ENCODE measurements around the gene ARHGEF16. TPM values are rescaled to one million over a fixed set of nuclear protein-coding genes. Genes with fewer than 3 reads are reported as not detected.
A peak's percentile ranks its signal among the peaks of the same experiment; 100 is the strongest.

ARHGEF16 gene
- total RNA-seq, 1 experiment from 2014 or later: 10.1 TPM

- no peaks in the 10 kb centered on the region for H3K27me3 ChIP-seq (ENCODE audit: control insufficient read depth, insufficient read depth, low read length)
- no TSS peak for BruUV-seq (replicated peaks)
- peak; percentile 77 for ATAC-seq
- TF ChIP-seq SIN3A (IDR thresholded peaks at IDR 0.05; ENCODE audit: borderline replicate concordance, insufficient read depth, low read depth, low read length) (no peak), TCF7L2 (IDR thresholded peaks at IDR 0.05; ENCODE audit: low read depth, low read length) (no peak), POLR2AphosphoS5 (IDR thresholded peaks at IDR 0.05; ENCODE audit: low read depth, low read length) (peak; percentile 42; the same call in 1 of the 2 replicates)
- TF ChIP-seq, protein P1, sequence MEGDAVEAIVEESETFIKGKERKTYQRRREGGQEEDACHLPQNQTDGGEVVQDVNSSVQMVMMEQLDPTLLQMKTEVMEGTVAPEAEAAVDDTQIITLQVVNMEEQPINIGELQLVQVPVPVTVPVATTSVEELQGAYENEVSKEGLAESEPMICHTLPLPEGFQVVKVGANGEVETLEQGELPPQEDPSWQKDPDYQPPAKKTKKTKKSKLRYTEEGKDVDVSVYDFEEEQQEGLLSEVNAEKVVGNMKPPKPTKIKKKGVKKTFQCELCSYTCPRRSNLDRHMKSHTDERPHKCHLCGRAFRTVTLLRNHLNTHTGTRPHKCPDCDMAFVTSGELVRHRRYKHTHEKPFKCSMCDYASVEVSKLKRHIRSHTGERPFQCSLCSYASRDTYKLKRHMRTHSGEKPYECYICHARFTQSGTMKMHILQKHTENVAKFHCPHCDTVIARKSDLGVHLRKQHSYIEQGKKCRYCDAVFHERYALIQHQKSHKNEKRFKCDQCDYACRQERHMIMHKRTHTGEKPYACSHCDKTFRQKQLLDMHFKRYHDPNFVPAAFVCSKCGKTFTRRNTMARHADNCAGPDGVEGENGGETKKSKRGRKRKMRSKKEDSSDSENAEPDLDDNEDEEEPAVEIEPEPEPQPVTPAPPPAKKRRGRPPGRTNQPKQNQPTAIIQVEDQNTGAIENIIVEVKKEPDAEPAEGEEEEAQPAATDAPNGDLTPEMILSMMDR (IDR thresholded peaks at IDR 0.05): peak; percentile 81
- H3K27ac ChIP-seq (ENCODE audit: low read length): no peak overlapping the region
- intact Hi-C loops (cut with micrococcal nuclease; ENCODE audit: unreplicated experiment): no loop called here
- in situ Hi-C loops (cut with HindIII; ENCODE audit: low pct_unique_long_range_greater_than_20kb, low sequenced_read_pairs): no loop called here
- H3K36me3 ChIP-seq (ENCODE audit: control insufficient read depth, insufficient read depth, low read length): no peaks in the 10 kb centered on the region
- no peaks in the 10 kb centered on the region for H3K9me3 ChIP-seq (ENCODE audit: control insufficient read depth, insufficient read depth, low read depth, low read length)
- H3K4me1 ChIP-seq (ENCODE audit: control insufficient read depth, insufficient read depth, low read length): peaks cover 14% of the 10 kb centered on the region
- H3K4me3 ChIP-seq (ENCODE audit: low read depth in 2 of 2, low read length in 2 of 2): no peak overlapping the region
- ChIA-PET CTCF (interaction anchor here (0.9 to 2.7 kb wide), 2 partner anchors 11 to 29 kb away, joined by 3 to 27 read pairs; no protein-coding TSS in a partner anchor), POLR2A (no interaction called here)
- DNase-seq (ENCODE audit: low read depth, low spot score): peak; percentile 50
These were observed 27.9 kb downstream of the ARHGEF16 start for GRCh38 chr1:3482378-3482849.

DNA sequence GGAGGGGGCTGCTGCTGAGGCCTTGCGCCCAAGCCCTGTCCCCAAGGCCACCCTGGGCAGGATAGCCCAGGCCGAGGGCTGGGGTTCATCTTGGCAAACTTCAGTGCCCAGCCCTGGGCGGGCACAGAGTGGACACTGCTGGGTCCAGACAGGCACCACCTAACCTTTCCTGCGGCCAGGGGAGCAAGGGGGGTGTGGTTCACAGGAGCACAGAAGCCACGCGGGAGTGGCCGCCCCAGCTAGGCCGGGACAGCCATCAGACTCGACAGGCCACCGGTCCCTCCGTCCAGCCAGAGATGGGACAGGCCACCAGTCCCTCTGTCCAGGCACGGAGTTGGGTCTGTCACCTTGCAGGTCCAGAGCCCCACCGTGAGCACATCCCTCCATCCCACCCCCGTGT, 28.9 kb downstream of the ARHGEF16 start:
- no peaks in the 10 kb centered on the region for H3K27me3 ChIP-seq (ENCODE audit: control insufficient read depth, insufficient read depth, low read length)
- no peak for TF ChIP-seq POLR2AphosphoS5 (IDR thresholded peaks at IDR 0.05; ENCODE audit: low read depth, low read length)
- TF ChIP-seq SIN3A (IDR thresholded peaks at IDR 0.05; ENCODE audit: borderline replicate concordance, insufficient read depth, low read depth, low read length): no peak
- TF ChIP-seq, protein P1 (IDR thresholded peaks at IDR 0.05): no peak
- TF ChIP-seq REST (IDR thresholded peaks at IDR 0.05; ENCODE audit: insufficient read depth in 1 of 2, low read depth in 2 of 2, low read length in 1 of 2): no peak
- no peak for TF ChIP-seq TCF7L2 (IDR thresholded peaks at IDR 0.05; ENCODE audit: low read depth, low read length)
- DNase-seq (ENCODE audit: low read depth, low spot score) (no peak), ATAC-seq (peak; percentile 10; the same call in 1 of the 2 replicates)
- in situ Hi-C loops (cut with HindIII; ENCODE audit: low pct_unique_long_range_greater_than_20kb, low sequenced_read_pairs) (no loop called here), intact Hi-C loops (cut with micrococcal nuclease; ENCODE audit: unreplicated experiment) (no loop called here)
- no peak overlapping the region for H3K27ac ChIP-seq (ENCODE audit: low read length)
- no peaks in the 10 kb centered on the region for H3K36me3 ChIP-seq (ENCODE audit: control insufficient read depth, insufficient read depth, low read length)
- no peak overlapping the region for H3K4me3 ChIP-seq (ENCODE audit: low read depth in 2 of 2, low read length in 2 of 2)
- BruUV-seq (replicated peaks): no TSS peak
- H3K9me3 ChIP-seq (ENCODE audit: control insufficient read depth, insufficient read depth, low read depth, low read length): no peaks in the 10 kb centered on the region
- peaks cover 14% of the 10 kb centered on the region for H3K4me1 ChIP-seq (ENCODE audit: control insufficient read depth, insufficient read depth, low read length)
- POLR2A ChIA-PET: no interaction called here
- CTCF ChIA-PET: interaction anchor here (2.7 kb wide), 1 partner anchor 30 kb away, joined by 27 read pairs; no protein-coding TSS in a partner anchor
